Measurements from ENCODE around the gene GSTK1.

GRCh38 chr7:143229054-143229790 is 34.0 kb upstream of the GSTK1 start:
- TF ChIP-seq CTCF (IDR thresholded peaks at IDR 0.05): no peak
- no peak for TF ChIP-seq POLR2A (IDR thresholded peaks at IDR 0.05)

All from heart left ventricle (tissue), 13 donors.